Endothelial cell of umbilical vein (primary cell): Measurements from ENCODE around the gene SKAP1. TPM values are rescaled to one million over a fixed set of nuclear protein-coding genes. Genes with fewer than 3 reads are reported as not detected.
A peak's percentile ranks its signal among the peaks of the same experiment; 100 is the strongest.

Experiments used
- BruUV-seq: library from RNA; stranded (reverse); fragments of 400-500 nt; replicated peaks from 2 replicates; lab custom pipeline; 2021; lab: Mats Ljungman, UMichigan
- CTCF ChIA-PET: fragments of 300-600, 350-600 bp; sonication (Branson Sonifier 250); formaldehyde crosslinking; loops from one replicate; lab custom pipeline; 2021; ENCODE audit warnings: antibody characterized with exemption, inconsistent platforms; lab: Charles Lee
- POLR2A ChIA-PET: fragments of 300-600, 350-600 bp; sonication (Branson Sonifier 250); formaldehyde crosslinking; loops from one replicate; lab custom pipeline; 2021; ENCODE audit warnings: antibody characterized with exemption, inconsistent platforms; lab: Charles Lee
- DNase-seq: peaks from one replicate; pipeline ENCODE4 v3.0.0-alpha.2; 2011; ENCODE audit warnings: low read depth, low spot score
- FAIRE-seq: peaks from 2 replicates; lab custom pipeline; 2011; peaks lifted over from hg19 to GRCh38; lab: Jason Lieb, UNC
- H2AFZ ChIP-seq: 2 replicates; pipeline ENCODE4 v1.6.0; 2012; ENCODE audit warnings: low read depth, low read length, control low read depth, inconsistent platforms
- H3K27ac ChIP-seq: 2 replicates; pipeline ENCODE4 v1.5.1; 2011; ENCODE audit warnings: low read depth, mild to moderate bottlenecking, control low read depth, low read length, moderate library complexity; ENCODE audit not compliant: insufficient read depth
- H3K27me3 ChIP-seq, 2 experiments: 2 replicates each; pipeline versions ENCODE4 v1.6.0 to v1.6.1; 2011; ENCODE audit warnings: low read length in 2 of 2, mixed read lengths in 1 of 2; ENCODE audit not compliant: control insufficient read depth in 2 of 2, insufficient read depth in 2 of 2
- H3K36me3 ChIP-seq, 2 experiments: 2 replicates in 1 of 2; 3 replicates in 1 of 2; pipeline ENCODE4 v1.5.1; 2011; ENCODE audit warnings: low read length in 2 of 2, mild to moderate bottlenecking in 1 of 2, moderate library complexity in 1 of 2; ENCODE audit not compliant: control insufficient read depth in 2 of 2, insufficient read depth in 2 of 2; ENCODE audit errors: extremely low read depth in 1 of 2
- H3K4me1 ChIP-seq: 3 replicates; pipeline ENCODE4 v1.5.1; 2011; ENCODE audit warnings: mild to moderate bottlenecking, low read length; ENCODE audit not compliant: control insufficient read depth, insufficient read depth; ENCODE audit errors: extremely low read depth
- H3K4me2 ChIP-seq: 2 replicates; pipeline ENCODE4 v1.6.1; 2011; ENCODE audit warnings: low read length, control low read depth, mixed read lengths; ENCODE audit not compliant: insufficient read depth
- H3K4me3 ChIP-seq, 3 experiments: fragments of 200-600 bp in 1 of 3; sonication (generic), shearing (Covaris generic) in 1 of 3; replicated peaks in 1 of 3; 2 replicates each; pipeline ENCODE4 v1.5.1; 2011 to 2016; ENCODE audit warnings: control low read depth in 3 of 3, low read length in 3 of 3, mild to moderate bottlenecking in 2 of 3, inconsistent platforms in 1 of 3, low read depth in 1 of 3, moderate library complexity in 1 of 3; ENCODE audit not compliant: insufficient read depth in 1 of 3
- H3K79me2 ChIP-seq: 2 replicates; pipeline ENCODE4 v1.6.0; 2012; ENCODE audit warnings: low read length, inconsistent platforms; ENCODE audit not compliant: control insufficient read depth, insufficient read depth
- H3K9ac ChIP-seq: replicated peaks from 2 replicates; pipeline ENCODE3; 2011; ENCODE audit warnings: low read length, control low read depth; ENCODE audit not compliant: insufficient read depth; ENCODE audit errors: extremely low read depth
- H3K9me1 ChIP-seq: replicated peaks from 3 replicates; pipeline ENCODE4 v1.6.0; 2011; ENCODE audit warnings: mild to moderate bottlenecking, low read length; ENCODE audit not compliant: control insufficient read depth, insufficient read depth; ENCODE audit errors: extremely low read depth
- H3K9me3 ChIP-seq: replicated peaks from 2 replicates; pipeline ENCODE4 v1.5.1; 2012; ENCODE audit warnings: low read length, inconsistent platforms; ENCODE audit not compliant: control insufficient read depth, insufficient read depth
- H4K20me1 ChIP-seq: replicated peaks from 2 replicates; pipeline ENCODE3; 2011; ENCODE audit warnings: mild to moderate bottlenecking, low read length; ENCODE audit not compliant: control insufficient read depth, insufficient read depth; ENCODE audit errors: extremely low read depth
- CTCF ChIP-seq, 2 donors: IDR thresholded peaks; 1 replicate in 1 of 2; 2 replicates in 1 of 2; pipeline ENCODE4 v1.5.1; 2011; ENCODE audit warnings: low read length in 2 of 2, mild to moderate bottlenecking in 2 of 2, moderate library complexity in 2 of 2, control low read depth in 1 of 2, inconsistent platforms in 1 of 2, low read depth in 1 of 2; ENCODE audit not compliant: insufficient read depth in 1 of 2; ENCODE audit errors: extremely low read depth in 1 of 2
- EZH2 ChIP-seq: IDR thresholded peaks from 2 replicates; pipeline ENCODE4 v1.6.1; 2012; ENCODE audit warnings: borderline replicate concordance, low read depth, mild to moderate bottlenecking, moderate library complexity, low read length, inconsistent platforms; ENCODE audit not compliant: severe bottlenecking
- FOS ChIP-seq: IDR thresholded peaks from 2 replicates; pipeline ENCODE4 v1.6.1; 2011; ENCODE audit warnings: mild to moderate bottlenecking, low read length, moderate library complexity, borderline replicate concordance; ENCODE audit not compliant: insufficient read depth
- GATA2 ChIP-seq: IDR thresholded peaks from 2 replicates; pipeline ENCODE4 v1.7.0; 2011; ENCODE audit warnings: low read depth, mild to moderate bottlenecking, moderate library complexity, mixed read lengths, low read length; ENCODE audit not compliant: insufficient read length, insufficient read depth
- JUN ChIP-seq: IDR thresholded peaks from 2 replicates; pipeline ENCODE4 v1.6.1; 2011; ENCODE audit warnings: borderline replicate concordance, low read depth; ENCODE audit not compliant: insufficient read length, insufficient read depth
- MAX ChIP-seq: IDR thresholded peaks from 2 replicates; pipeline ENCODE4 v1.6.1; 2011; ENCODE audit not compliant: insufficient read depth, insufficient read length
- MYC ChIP-seq: IDR thresholded peaks from one replicate; pipeline ENCODE4 v1.6.1; 2011; ENCODE audit warnings: mild to moderate bottlenecking, low read depth, low read length
- POLR2A ChIP-seq: IDR thresholded peaks from 2 replicates; pipeline ENCODE4 v1.6.1; 2012; ENCODE audit warnings: low read depth, mild to moderate bottlenecking, control low read depth, low read length
- POLR2AphosphoS5 ChIP-seq: IDR thresholded peaks from 2 replicates; pipeline ENCODE4 v1.6.1; 2012; ENCODE audit warnings: low read depth, mild to moderate bottlenecking, control low read depth, low read length, moderate library complexity; ENCODE audit not compliant: insufficient read depth
- dilution Hi-C: fragments of 300-500 bp; cut with MboI; formaldehyde crosslinking; loops from one replicate; pipeline ENCODE4 v1.15.0; 2019; ENCODE audit warnings: low sequenced_read_pairs; ENCODE audit not compliant: extremely low pct_ligation_motif_present
- intact Hi-C: fragments of 100-400 bp; cut with micrococcal nuclease; formaldehyde crosslinking; loops from one replicate; pipeline ENCODE4 v1.10.0; 2022
- polyA plus RNA-seq, 4 experiments: library from polyadenylated mRNA; depleted of rRNA in 3 of 4; stranded (reverse) in 3 of 4; unstranded in 1 of 4; fragments of >200 nt; gene quantifications; 2 replicates each; pipeline versions ENCODE4 v1.2.1 to v1.2.3, GENCODE V29; 2011 to 2012; ENCODE audit warnings: missing spikeins in 1 of 4
- total RNA-seq: library from RNA; stranded (reverse); gene quantifications from 2 replicates; pipeline ENCODE4 v1.2.3, GENCODE V29; 2021

The SKAP1 gene
- total and polyA plus RNA-seq, 2 donors (not counting 3 experiments of a cell fraction or from before 2014, with no cell fraction given) = 0.75 TPM; not detected in 1

- Histone ChIP-seq H3K4me3 (no peak overlapping the region), H3K27me3 (no peaks in the 10 kb centered on the region), H3K27ac (no peak overlapping the region), H3K4me1 (peaks cover 7% of the 10 kb centered on the region), H3K9ac (no peak overlapping the region), H2AFZ (no peak overlapping the region), H3K9me1 (no peaks in the 10 kb centered on the region), H3K79me2 (no peaks in the 10 kb centered on the region), H3K36me3 (no peaks in the 10 kb centered on the region), H4K20me1 (no peaks in the 10 kb centered on the region), H3K9me3 (no peaks in the 10 kb centered on the region), H3K4me2 (no peak overlapping the region)
- intact Hi-C loops = no loop called here
- FAIRE-seq (no peak), DNase-seq (no peak)
- CTCF ChIA-PET = interaction anchor here (1.4 to 13.7 kb wide), 4 partner anchors 8 to 107 kb away, joined by 3 to 289 read pairs (median 14); no protein-coding TSS in a partner anchor
- dilution Hi-C loops = no loop called here
- TF ChIP-seq GATA2 (no peak), POLR2AphosphoS5 (no peak)
- POLR2A ChIA-PET = no interaction called here
- no TSS peak for BruUV-seq
Observed at GRCh38 chr17:48255759-48256158, 174.3 kb downstream of the SKAP1 start.

GRCh38 chr17:48254896-48255295 is 175.1 kb downstream of the SKAP1 start:
- no peaks in the 10 kb centered on the region for H3K9me3 ChIP-seq
- no peaks in the 10 kb centered on the region for H3K9me1 ChIP-seq
- no peaks in the 10 kb centered on the region for H3K79me2 ChIP-seq
- dilution Hi-C loops = no loop called here
- ChIA-PET CTCF (interaction anchor here (0.7 to 13.7 kb wide), 7 partner anchors 9 to 237 kb away, joined by 3 to 289 read pairs (median 3); no protein-coding TSS in a partner anchor), POLR2A (no interaction called here)
- H3K4me3 ChIP-seq = no peak overlapping the region
- no peaks in the 10 kb centered on the region for H3K27me3 ChIP-seq
- no peak overlapping the region for H3K9ac ChIP-seq
- H3K4me2 ChIP-seq = no peak overlapping the region
- intact Hi-C loops = no loop called here
- H3K27ac ChIP-seq = no peak overlapping the region
- no TSS peak for BruUV-seq
- H3K36me3 ChIP-seq = no peaks in the 10 kb centered on the region
- FAIRE-seq (no peak), DNase-seq (no peak)
- no peaks in the 10 kb centered on the region for H4K20me1 ChIP-seq
- peaks cover 8% of the 10 kb centered on the region for H3K4me1 ChIP-seq
- no peak for TF ChIP-seq MAX
- TF ChIP-seq GATA2 = no peak
- TF ChIP-seq POLR2A = no peak
- no peak for TF ChIP-seq FOS
- TF ChIP-seq EZH2 = no peak
- no peak for TF ChIP-seq MYC
- no peak for TF ChIP-seq POLR2AphosphoS5
- no peak for TF ChIP-seq CTCF (IDR thresholded peaks at IDR 0.05; ENCODE audit: extremely low read depth in 1 of 2, insufficient read depth in 1 of 2, low read depth in 1 of 2, low read length in 2 of 2)
- TF ChIP-seq JUN = no peak
- H2AFZ ChIP-seq = peak overlapping the region; percentile 75
